Peyer's patch (tissue), 4 donors: ENCODE data around the gene SEC23A. TPM values are rescaled to one million over a fixed set of nuclear protein-coding genes. Genes with fewer than 3 reads are reported as not detected.
"Not testable (repeated sequence)": the region's sequence is repeated elsewhere in the genome, so short reads cannot be mapped to it uniquely, and the experiment has no call there.

Experiments used
- DNase-seq, 3 donors: peaks; one replicate each; pipeline ENCODE4 v3.0.0-alpha.2; 2017 to 2019
- H3K27ac ChIP-seq, 4 donors: fragments of 200-600 bp; sonication (generic); one replicate each; pipeline ENCODE4 v1.5.1; 2016 to 2019
- H3K27me3 ChIP-seq, 2 donors: fragments of 200-600 bp; sonication (generic); one replicate each; pipeline ENCODE4 v1.5.1; 2019
- H3K36me3 ChIP-seq, 3 donors: fragments of 200-600 bp; sonication (generic); one replicate each; pipeline ENCODE4 v1.5.1; 2016 to 2019
- H3K4me1 ChIP-seq, 4 donors: fragments of 200-600 bp; sonication (generic); one replicate each; pipeline ENCODE4 v1.5.1; 2016 to 2019
- H3K4me3 ChIP-seq, 4 donors: fragments of 200-600 bp; sonication (generic); 1 replicate in 3 of 4; 2 replicates in 1 of 4; pipeline ENCODE4 v1.5.1; 2016 to 2019; ENCODE audit warnings: mild to moderate bottlenecking in 1 of 4
- H3K9me3 ChIP-seq, 4 donors: fragments of 200-600 bp; sonication (generic); one replicate each; pipeline ENCODE4 v1.5.1; 2016 to 2019; ENCODE audit warnings: mild to moderate bottlenecking in 1 of 4
- POLR2A ChIP-seq, 2 donors: fragments of 450-650 bp; IDR thresholded peaks; one replicate each; pipeline ENCODE4 v1.5.1; 2017; ENCODE audit warnings: antibody characterized with exemption in 2 of 2, mild to moderate bottlenecking in 2 of 2, moderate library complexity in 2 of 2
- total RNA-seq, 4 donors: library from RNA; depleted of rRNA; stranded (reverse); fragments of >200 nt; gene quantifications; one replicate each; pipeline ENCODE4 v1.1.0, GENCODE V29; 2016
- TF ChIP-seq, protein P1 (sequence below), 6 experiments: fragments of 450-650 bp in 4 of 6; fragments of 200-600 bp in 2 of 6; sonication (generic) in 1 of 6; IDR thresholded peaks; one replicate each; pipeline ENCODE4 v1.5.1; 2017 to 2019; ENCODE audit warnings: antibody characterized with exemption in 6 of 6, mild to moderate bottlenecking in 3 of 6, moderate library complexity in 1 of 6

The SEC23A gene
- total RNA-seq, 4 donors from 2014 or later = 118 to 260 (median 188) TPM

DNA sequence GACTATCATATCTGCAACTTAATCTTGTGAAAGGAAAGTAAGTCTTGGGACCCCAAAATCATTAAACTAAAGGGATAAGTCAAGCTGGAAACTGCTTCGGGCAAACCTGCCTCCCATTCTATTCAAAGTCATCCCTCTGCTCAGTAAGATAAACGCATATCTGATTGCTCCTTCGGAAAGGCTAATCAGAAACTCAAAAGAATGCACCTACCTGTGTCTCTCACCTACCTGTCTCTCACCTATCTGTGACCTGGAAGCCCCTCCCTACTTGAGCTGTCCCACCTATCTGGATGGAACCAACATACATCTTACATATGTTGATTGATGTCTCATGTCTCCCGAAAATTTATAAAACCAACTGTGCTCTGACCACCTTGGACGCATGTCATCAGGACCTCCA, 19.9 kb downstream of the SEC23A start:
- Histone ChIP-seq H3K27me3 (no peaks in the 10 kb centered on the region), H3K9me3 (no peaks in the 10 kb centered on the region), H3K36me3 (peaks cover 0 to 81% (median 0%) of the 10 kb centered on the region in 3 donors), H3K27ac (no peak overlapping the region), H3K4me3 (no peak overlapping the region), H3K4me1 (no peaks in the 10 kb centered on the region)
- DNase-seq = no peak
- TF ChIP-seq, protein P1, sequence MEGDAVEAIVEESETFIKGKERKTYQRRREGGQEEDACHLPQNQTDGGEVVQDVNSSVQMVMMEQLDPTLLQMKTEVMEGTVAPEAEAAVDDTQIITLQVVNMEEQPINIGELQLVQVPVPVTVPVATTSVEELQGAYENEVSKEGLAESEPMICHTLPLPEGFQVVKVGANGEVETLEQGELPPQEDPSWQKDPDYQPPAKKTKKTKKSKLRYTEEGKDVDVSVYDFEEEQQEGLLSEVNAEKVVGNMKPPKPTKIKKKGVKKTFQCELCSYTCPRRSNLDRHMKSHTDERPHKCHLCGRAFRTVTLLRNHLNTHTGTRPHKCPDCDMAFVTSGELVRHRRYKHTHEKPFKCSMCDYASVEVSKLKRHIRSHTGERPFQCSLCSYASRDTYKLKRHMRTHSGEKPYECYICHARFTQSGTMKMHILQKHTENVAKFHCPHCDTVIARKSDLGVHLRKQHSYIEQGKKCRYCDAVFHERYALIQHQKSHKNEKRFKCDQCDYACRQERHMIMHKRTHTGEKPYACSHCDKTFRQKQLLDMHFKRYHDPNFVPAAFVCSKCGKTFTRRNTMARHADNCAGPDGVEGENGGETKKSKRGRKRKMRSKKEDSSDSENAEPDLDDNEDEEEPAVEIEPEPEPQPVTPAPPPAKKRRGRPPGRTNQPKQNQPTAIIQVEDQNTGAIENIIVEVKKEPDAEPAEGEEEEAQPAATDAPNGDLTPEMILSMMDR (IDR thresholded peaks at IDR 0.05) = no peak
- TF ChIP-seq POLR2A (IDR thresholded peaks at IDR 0.05) = no peak

DNA sequence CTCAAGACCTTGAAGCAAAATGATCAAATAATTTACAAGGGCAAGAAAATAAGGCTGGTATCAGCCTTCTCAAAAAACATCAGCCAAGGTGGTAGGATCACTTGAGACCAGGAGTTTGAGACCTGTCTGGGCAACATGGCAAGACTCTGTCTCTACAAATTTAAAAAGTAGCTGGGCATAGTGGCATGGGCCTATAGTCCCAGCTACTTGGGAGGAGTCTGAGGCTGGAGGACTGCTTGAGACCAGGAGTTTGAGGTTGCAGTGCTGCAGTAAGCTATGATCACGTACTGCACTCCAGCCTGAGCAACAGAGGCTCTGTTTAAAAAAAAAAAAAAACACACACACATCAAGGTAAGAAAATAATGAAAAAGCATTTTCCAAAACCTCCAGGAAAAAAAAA, 22.1 kb downstream of the SEC23A start:
- H3K27ac ChIP-seq = no peak overlapping the region
- TF ChIP-seq, protein P1 (IDR thresholded peaks at IDR 0.05) = no peak
- no peak for TF ChIP-seq POLR2A (IDR thresholded peaks at IDR 0.05)
- peaks cover 0 to 83% (median 0%) of the 10 kb centered on the region in 3 donors for H3K36me3 ChIP-seq
- H3K4me3 ChIP-seq = no peak overlapping the region
- H3K4me1 ChIP-seq = no peaks in the 10 kb centered on the region
- no peak for DNase-seq
- no peaks in the 10 kb centered on the region for H3K9me3 ChIP-seq
- no peaks in the 10 kb centered on the region for H3K27me3 ChIP-seq

DNA sequence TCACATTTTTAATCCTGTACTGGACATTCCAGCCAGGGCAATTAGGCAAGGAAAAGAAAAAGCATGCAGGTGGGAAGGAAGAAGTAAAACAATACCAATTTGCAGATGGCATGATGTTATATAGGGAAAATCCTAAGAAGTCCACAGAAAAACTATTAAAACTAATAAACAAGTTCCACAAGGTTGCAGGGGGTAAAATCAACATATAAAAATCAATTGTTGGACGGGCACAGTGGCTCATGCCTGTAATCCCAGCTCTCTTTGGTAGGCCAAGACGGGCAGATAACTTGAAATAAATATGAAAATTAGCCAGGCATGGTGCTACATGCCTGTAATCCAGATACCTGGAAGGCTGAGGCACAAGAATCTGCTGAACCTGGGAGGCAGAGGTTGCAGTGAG, 31.9 kb downstream of the SEC23A start:
- Histone ChIP-seq H3K9me3 (no peaks in the 10 kb centered on the region), H3K4me3 (no peak overlapping the region), H3K4me1 (peaks cover 0 to 4% (median 0%) of the 10 kb centered on the region in 4 donors), H3K36me3 (peaks cover 0 to 81% (median 0%) of the 10 kb centered on the region in 3 donors), H3K27me3 (no peaks in the 10 kb centered on the region), H3K27ac (no peak overlapping the region)
- no peak for DNase-seq
- TF ChIP-seq POLR2A (IDR thresholded peaks at IDR 0.05) = no peak
- TF ChIP-seq, protein P1 (IDR thresholded peaks at IDR 0.05) = no peak

GRCh38 chr14:39069923-39070322, 33.1 kb downstream of the SEC23A start:
- no peak overlapping the region for H3K4me3 ChIP-seq
- no peak overlapping the region for H3K27ac ChIP-seq
- H3K9me3 ChIP-seq = no peaks in the 10 kb centered on the region
- no peak for DNase-seq
- peaks cover 0 to 74% (median 0%) of the 10 kb centered on the region in 3 donors for H3K36me3 ChIP-seq
- no peaks in the 10 kb centered on the region for H3K27me3 ChIP-seq
- TF ChIP-seq, protein P1 (IDR thresholded peaks at IDR 0.05) = no peak
- TF ChIP-seq POLR2A (IDR thresholded peaks at IDR 0.05) = no peak
- peaks cover 0 to 4% (median 0%) of the 10 kb centered on the region in 4 donors for H3K4me1 ChIP-seq

GRCh38 chr14:39069169-39069805, 33.7 kb downstream of the SEC23A start:
- peaks cover 0 to 74% (median 0%) of the 10 kb centered on the region in 3 donors for H3K36me3 ChIP-seq
- H3K27me3 ChIP-seq, H3K4me1 ChIP-seq, H3K27ac ChIP-seq, H3K9me3 ChIP-seq, DNase-seq, H3K4me3 ChIP-seq: not testable (repeated sequence)

DNA sequence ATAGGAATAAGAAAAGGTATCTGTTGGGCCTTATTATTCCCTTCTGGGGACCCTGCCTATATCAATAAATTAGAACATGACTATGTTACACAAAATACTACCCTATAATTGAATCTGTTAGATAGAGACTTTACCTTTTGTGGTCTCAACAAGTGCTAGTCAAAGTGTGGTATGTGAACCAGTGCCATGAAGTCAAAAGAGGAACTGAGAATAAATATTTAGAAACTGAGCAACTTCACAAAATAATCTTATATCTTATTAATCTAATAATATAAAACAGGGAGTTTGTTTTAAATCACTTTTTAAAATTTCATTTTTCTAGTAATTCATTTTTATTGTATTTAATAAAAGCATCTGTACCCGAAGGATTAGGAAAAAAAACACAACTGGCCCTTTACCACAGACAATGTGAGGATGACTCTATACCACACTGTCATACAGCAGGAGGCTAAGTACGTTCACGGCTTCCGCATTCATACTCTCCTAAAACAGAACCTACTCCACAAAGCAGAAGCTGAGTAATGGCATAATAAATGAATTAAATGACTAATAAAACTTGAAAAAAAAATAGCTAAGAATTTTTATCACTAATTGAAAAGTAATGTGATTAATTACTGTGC, 42.1 kb downstream of the SEC23A start:
- H3K27me3 ChIP-seq = no peaks in the 10 kb centered on the region
- DNase-seq = no peak
- no peak overlapping the region for H3K4me3 ChIP-seq
- peaks cover 0 to 81% (median 0%) of the 10 kb centered on the region in 3 donors for H3K36me3 ChIP-seq
- TF ChIP-seq, protein P1 (IDR thresholded peaks at IDR 0.05) = no peak
- no peak for TF ChIP-seq POLR2A (IDR thresholded peaks at IDR 0.05)
- H3K9me3 ChIP-seq = peaks cover 0 to 13% (median 4%) of the 10 kb centered on the region in 4 donors
- no peaks in the 10 kb centered on the region for H3K4me1 ChIP-seq
- H3K27ac ChIP-seq = no peak overlapping the region
